HG03159 (cell line): ENCODE data around the gene PCDH9.

Experiments
- ATAC-seq: cut with Tn5 transposase; IDR thresholded peaks from one replicate; pipeline ENCODE4 v1.9.1; 2021; ENCODE audit warnings: mild to moderate bottlenecking, moderate library complexity; ENCODE audit not compliant: unreplicated experiment

PCDH9 gene

DNA sequence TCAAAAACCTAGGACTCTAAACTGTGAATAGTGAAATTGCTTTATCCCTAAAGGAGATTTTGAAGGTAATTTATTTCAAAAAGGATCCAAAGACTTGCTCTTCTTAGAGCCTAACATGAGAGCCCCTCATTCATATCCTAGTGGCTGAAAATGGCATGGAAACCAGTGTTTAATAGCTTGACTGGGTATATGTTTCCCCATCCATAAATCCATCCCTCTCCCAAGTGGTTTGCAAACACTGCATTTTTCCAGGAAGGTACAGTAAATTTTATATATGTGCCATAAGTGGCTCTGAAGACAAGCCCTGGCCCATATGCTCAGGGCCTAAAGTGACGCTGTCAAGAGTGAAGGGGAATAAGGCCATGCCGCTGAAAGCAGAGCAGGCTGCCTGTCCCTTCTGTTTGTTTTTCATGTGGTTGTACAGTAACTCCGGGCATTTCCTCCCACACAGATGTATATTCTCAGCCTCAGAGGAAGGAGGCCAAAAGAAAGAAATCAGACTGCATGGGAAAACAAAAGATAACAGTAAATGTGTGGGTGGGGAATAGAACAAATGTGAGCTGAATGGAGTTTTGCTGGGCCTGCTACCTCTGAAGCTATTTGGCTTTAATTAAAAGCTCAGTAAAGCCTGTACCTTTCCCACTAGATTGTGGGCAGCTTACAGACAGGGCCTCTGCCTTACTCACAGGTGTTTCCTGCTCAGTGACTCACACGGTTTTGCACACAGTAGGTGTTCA, 181.9 kb downstream of the PCDH9 start:
- ATAC-seq = peak; percentile 77

- no peak for ATAC-seq
Observed at GRCh38 chr13:67045357-67045756, 184.8 kb downstream of the PCDH9 start.

DNA sequence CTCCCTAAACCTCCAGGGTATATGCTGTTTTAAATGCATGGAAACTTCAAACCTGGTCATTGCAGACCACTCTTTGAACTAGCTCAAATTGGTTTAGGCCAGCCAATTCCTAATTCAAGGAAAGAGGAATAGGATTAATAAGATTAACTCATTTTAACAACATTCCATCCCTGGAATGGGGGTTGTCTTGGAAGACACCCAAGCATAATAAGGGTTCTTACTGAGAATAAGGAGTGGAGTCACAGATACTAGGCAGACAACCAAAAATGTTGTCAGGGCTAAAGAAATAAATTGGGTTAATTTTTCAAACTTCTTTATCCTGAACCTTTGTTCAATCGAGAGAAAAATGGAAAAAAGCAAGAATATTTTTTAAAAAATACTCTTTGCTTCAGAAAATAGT, 186.2 kb downstream of the PCDH9 start:
- ATAC-seq = no peak

GRCh38 chr13:67042556-67042955, 187.6 kb downstream of the PCDH9 start:
- ATAC-seq = no peak

GRCh38 chr13:67036699-67037457, 193.3 kb downstream of the PCDH9 start:
- no peak for ATAC-seq

GRCh38 chr13:67033170-67033569, 197.0 kb downstream of the PCDH9 start:
- no peak for ATAC-seq

DNA sequence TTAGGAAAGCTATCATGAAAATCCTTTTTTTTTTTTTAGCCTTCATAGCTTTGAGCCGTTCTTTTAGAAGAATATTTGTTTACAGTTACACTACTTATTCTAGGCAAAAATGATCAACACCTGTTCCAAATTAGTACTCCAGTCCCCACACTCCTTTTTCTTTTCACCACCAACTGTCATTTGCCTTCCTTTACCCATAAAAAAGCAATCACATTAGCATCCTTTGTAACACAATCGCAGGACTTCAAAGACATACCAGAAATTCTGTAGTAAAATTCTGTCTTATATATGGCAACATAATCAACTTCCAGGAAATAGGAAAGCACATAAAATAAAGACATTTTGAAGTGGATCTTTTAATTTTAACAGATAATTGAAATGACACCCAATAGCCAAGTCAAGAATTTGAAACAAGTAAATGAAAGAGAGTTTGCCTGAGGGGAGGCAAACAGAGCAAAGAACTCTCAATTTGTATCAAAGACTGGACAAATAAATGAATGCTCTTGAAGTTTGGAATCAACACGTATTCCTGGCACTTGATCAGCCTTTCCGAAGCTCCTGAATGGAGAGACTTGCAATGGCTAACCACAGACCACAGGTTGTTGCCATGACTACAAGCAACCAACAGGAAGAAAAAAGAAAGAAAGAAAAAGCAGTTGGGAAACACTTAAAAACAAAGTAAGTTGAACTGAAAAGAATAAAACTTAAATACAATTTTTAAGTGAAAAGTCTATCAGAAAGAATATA, 206.8 kb downstream of the PCDH9 start:
- ATAC-seq = no peak

- no peak for ATAC-seq
Observed at GRCh38 chr13:67018775-67019174, 211.4 kb downstream of the PCDH9 start.

GRCh38 chr13:67017276-67017675, 212.9 kb downstream of the PCDH9 start:
- no peak for ATAC-seq

DNA sequence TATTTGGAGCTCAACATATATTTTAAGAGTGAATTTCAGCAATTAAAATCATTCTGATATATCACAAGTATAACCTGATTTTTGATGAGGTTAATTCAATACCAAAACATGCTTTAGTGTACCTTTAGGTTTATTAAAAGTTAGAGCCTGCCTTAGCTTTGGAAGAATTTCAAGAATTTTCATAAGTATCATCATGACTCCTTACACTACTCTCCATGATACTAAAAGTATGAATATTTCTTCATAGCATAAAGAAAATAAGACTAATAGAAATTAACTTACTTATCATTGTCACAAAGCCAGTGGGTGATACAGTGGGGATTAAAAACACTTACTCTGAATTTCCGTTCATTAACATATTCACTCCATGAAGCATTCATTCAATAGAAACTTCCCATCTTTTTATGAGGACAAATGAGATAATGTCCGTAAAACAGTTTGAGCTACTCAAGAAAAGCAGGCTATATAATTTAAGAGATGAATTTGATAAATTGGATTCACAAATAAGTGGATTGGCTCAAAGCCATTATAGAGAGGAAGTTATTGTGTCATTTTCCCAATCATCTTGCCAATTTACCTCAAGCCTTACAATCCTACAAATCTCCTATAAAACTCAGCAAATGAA, 214.0 kb downstream of the PCDH9 start:
- no peak for ATAC-seq

GRCh38 chr13:67014399-67014798, 215.7 kb downstream of the PCDH9 start:
- no peak for ATAC-seq

- no peak for ATAC-seq
Observed at GRCh38 chr13:67013709-67014108, 216.4 kb downstream of the PCDH9 start.

DNA sequence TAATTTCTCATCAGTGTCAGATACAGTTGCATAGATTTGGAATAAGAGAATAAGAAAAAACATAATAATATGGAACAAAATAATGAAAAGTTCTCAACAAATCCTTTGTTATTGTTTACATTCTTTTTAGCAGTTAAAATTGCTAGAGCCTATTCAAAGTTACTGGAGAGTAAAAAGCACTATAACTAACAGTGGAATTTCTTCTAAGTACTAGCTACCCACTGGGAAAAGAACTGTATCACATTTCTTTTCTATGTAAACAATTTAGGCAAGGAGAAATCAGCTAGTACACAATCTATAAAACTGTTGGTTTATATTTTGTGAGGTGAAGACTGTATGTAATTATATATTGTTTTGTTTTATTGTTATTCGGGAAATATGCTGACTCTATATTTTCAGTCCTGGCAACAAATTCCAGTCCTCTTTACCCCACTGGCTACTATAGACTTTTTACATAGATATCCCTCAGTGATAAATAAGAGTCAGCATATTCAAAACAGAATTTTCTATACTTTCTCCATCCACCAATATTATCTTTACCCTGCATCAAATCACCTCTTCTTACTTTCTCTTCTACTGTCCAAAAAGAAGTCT, 222.0 kb downstream of the PCDH9 start:
- ATAC-seq = no peak

- ATAC-seq = no peak
Observed at GRCh38 chr13:67004511-67004910, 225.6 kb downstream of the PCDH9 start.

DNA sequence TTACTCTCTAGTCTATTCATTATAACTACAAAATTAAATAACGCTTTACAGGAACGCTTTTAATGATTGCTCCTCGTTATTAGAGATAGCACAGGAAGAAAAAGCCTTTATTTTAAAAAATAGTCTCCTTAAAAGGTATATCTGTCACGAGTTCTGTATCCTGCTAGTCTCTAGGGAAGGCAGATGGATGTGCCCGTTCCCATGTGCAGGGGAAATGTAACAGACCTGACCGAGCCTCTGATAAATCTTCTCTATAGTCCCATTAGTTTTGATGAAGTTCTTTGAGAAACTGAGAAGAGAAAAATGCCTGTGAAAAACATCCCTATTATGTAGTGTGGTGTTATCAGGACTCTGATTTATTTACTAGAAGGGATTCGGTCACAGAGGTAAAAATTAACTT, 226.4 kb downstream of the PCDH9 start:
- no peak for ATAC-seq

DNA sequence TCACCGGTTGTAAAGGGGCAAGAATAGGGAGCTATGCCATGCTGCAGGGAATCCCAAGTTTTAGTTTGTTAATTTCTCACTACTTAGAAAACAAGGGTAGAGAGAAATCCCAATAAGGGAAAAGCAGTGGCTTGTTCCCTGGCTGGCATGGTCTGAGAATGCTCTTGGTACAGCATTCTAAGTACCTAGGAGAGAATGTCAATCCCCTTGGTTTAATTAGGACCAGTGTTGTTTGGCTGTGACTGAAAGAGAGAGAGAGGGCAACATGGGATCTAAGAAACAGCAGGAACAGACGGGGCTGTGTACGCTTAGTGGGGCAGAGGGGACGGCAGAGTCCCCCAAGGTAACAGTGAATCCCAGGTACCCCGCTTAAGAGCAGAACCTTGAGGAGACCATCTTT, 228.8 kb downstream of the PCDH9 start:
- ATAC-seq = no peak

- no peak for ATAC-seq
Observed at GRCh38 chr13:66996503-66996902, 233.6 kb downstream of the PCDH9 start.

DNA sequence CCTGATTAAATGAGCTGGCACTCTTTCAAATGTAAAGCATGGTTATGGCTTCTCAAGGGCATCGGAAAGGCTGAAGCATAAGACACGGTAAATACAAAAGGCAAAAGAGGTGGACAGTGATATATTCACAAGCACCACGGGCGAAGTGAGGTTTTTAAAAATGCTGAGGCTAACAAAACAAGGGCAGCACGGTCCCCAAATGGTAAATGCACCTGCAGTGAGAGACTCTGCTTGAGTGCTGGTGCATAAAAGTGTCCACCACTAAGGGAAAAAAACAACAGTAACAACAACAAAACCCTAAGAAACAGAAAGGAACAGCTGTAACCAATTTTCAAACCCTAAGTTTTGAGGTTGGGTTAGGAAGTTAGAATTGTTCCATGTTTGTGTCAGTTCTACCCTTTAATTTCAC, 234.9 kb downstream of the PCDH9 start:
- peak; percentile 78 for ATAC-seq

DNA sequence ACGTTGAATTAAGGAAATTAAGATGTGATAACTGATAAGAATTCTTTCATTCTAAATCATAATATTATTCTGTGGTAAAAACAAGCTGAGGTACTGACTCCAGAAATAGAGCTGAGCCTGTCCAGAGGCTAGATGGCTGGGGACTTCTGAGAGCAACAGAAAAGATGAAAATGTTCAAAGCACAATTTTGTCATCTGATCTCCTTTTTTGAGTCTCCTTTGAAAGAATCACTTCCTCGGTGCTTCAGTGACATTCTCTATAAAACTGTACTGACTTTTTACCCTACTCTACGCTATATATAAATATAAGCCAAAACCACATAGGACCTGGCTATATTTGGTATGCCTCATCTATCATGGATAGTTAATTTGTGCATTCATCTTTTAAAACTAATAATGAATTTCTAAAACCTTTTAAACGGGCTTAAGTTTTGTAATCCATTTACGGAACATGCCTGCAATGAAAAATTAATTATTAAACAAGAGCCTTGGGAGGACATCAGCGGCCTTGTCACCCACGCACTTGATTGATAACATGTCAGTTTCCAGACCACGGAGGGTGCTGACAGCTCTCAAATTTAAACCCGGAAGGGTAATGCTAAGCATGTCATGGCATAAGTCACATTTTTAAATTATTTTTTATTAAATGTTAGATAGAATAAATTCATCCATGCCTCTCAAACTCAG, 235.5 kb downstream of the PCDH9 start:
- peak; percentile 45 for ATAC-seq

GRCh38 chr13:66994097-66994496, 236.0 kb downstream of the PCDH9 start:
- ATAC-seq = peak; percentile 84
